GM12878 (cell line): ENCODE data around the gene DMXL1. TPM values are rescaled to one million over a fixed set of nuclear protein-coding genes. Genes with fewer than 3 reads are reported as not detected.

Experiments used
- BRCA1 ChIP-seq: IDR thresholded peaks from 2 replicates; pipeline ENCODE4 v1.6.1; 2011; ENCODE audit warnings: low read depth, low read length, improper control_type of control experiment
- CHD2 ChIP-seq: IDR thresholded peaks from 2 replicates; pipeline ENCODE4 v1.6.1; 2011; ENCODE audit warnings: low read depth, low read length, improper control_type of control experiment, borderline replicate concordance
- GABPA ChIP-seq: IDR thresholded peaks from 2 replicates; pipeline ENCODE4 v1.6.1; 2014; ENCODE audit warnings: antibody characterized with exemption, low read depth, mild to moderate bottlenecking, inconsistent platforms
- IKZF2 ChIP-seq, 2 experiments: fragments of 450-650 bp; IDR thresholded peaks; 2 replicates each; pipeline ENCODE4 v1.6.1; 2017; ENCODE audit warnings: mild to moderate bottlenecking in 2 of 2, moderate library complexity in 2 of 2
- MXI1 ChIP-seq: fragments of 150-350 bp; IDR thresholded peaks from 2 replicates; pipeline ENCODE4 v1.6.1; 2011; ENCODE audit warnings: low read depth, mild to moderate bottlenecking, inconsistent platforms, low read length, improper control_type of control experiment
- NFYA ChIP-seq: IDR thresholded peaks from 2 replicates; pipeline ENCODE4 v1.6.1; 2011; ENCODE audit warnings: low read depth, mild to moderate bottlenecking, low read length, improper control_type of control experiment, borderline replicate concordance
- SREBF2 ChIP-seq: IDR thresholded peaks from 2 replicates; pipeline ENCODE4 v1.6.1; 2012; ENCODE audit warnings: mild to moderate bottlenecking, low read length
- TAF1 ChIP-seq: IDR thresholded peaks from 2 replicates; pipeline ENCODE4 v1.6.1; 2011; ENCODE audit warnings: mild to moderate bottlenecking, low read depth, low read length, borderline replicate concordance
- polyA plus RNA-seq, 11 experiments: library from polyadenylated mRNA; depleted of rRNA in 4 of 11; unstranded in 6 of 11; stranded (reverse) in 5 of 11; fragments of >200 nt; fragmentation: Nextera tagmentation in 4 of 11; fragmentation: Illumina TruSeq in 1 of 11; extraction: Ambion mirVana in 4 of 11; extraction: Trizol in 1 of 11; gene quantifications; 1 replicate in 1 of 11; 2 replicates in 10 of 11; pipeline versions ENCODE4 v1.2.1 to v1.2.3, GENCODE V29; 2011 to 2016; ENCODE audit warnings: inconsistent platforms in 2 of 11, missing spikeins in 2 of 11, low read depth in 1 of 11
- total RNA-seq, 4 experiments: library from RNA; depleted of rRNA in 3 of 4; stranded (reverse); fragments of >200 nt in 3 of 4; fragmentation: Illumina TruSeq in 1 of 4; extraction: Trizol in 1 of 4; gene quantifications; 2 replicates each; pipeline versions ENCODE4 v1.2.1 to v1.2.3, GENCODE V29; 2013 to 2021
- TF ChIP-seq, protein P1 (sequence below): fragments of 450-650 bp; IDR thresholded peaks from 2 replicates; pipeline ENCODE4 v1.6.1; 2017; ENCODE audit warnings: mild to moderate bottlenecking, moderate library complexity
- TF ChIP-seq, protein P2 (sequence below): IDR thresholded peaks from 2 replicates; pipeline ENCODE4 v1.6.1; 2012; ENCODE audit warnings: mild to moderate bottlenecking, low read depth, low read length
- TF ChIP-seq, protein P3 (sequence below): IDR thresholded peaks from 2 replicates; pipeline ENCODE4 v1.6.1; 2012; ENCODE audit warnings: low read depth, low read length, improper control_type of control experiment
- TF ChIP-seq, protein P4 (sequence below): fragments of 150-350 bp; IDR thresholded peaks from 2 replicates; pipeline ENCODE4 v1.6.1; 2016; ENCODE audit warnings: low read depth, low read length
- TF ChIP-seq, protein P5 (sequence below): fragments of 450-650 bp; conservative IDR thresholded peaks from 2 replicates; pipeline ENCODE4 v1.6.1; 2017; ENCODE audit warnings: mild to moderate bottlenecking, moderate library complexity

DMXL1 gene
- total and polyA plus RNA-seq, 10 of the 15 experiments (the other 5 are each of a cell fraction or from before 2014, with no cell fraction given) = 9.1 to 67.7 (median 34.1) TPM

DNA sequence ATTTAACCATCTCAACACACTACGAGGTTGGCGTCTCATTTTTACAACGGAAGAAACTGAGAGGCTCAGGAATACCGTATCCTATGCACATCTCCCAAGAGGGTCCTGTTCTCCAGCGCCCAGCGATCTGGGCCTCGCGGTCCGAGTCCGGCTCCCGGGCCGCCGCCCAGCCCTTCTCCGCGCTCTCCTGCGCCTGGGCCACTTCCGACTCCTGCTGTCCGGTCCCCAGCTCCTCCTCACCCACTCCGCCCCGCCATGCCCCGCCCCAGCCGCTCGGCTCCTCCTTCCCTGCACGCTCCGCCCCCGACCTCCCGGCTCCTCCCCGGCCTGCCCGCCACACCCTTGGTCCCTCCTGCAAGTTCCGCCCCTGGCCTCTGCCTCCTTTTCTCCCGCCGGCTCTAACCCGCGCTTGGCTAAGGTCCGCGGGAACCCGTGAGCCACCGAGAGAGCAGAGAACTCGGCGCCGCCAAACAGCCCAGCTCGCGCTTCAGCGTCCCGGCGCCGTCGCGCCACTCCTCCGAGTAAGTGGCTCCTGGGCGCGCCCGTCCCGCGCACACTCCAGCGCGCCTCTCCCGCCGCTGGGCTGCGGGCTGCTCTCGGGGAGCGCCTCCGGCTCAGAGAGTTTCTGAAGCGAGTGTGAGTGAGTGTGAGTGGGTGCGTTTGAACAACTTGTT is 197.6 kb downstream of the DMXL1 start (continued):
- TF ChIP-seq NFYA (no peak), MXI1 (peak; percentile 71), SREBF2 (0 out of 2 replicates have a peak, but pooled peaks have one; percentile 15), IKZF2 (IDR thresholded peaks at IDR 0.05) (peak in 1 of 2 experiments; percentile 5; a peak in 1 of 4 replicates), GABPA (no peak), TAF1 (peak; percentile 67; the same call in 1 of the 2 replicates), CHD2 (no peak; the same call in 1 of the 2 replicates), BRCA1 (no peak)
- TF ChIP-seq, protein P1, sequence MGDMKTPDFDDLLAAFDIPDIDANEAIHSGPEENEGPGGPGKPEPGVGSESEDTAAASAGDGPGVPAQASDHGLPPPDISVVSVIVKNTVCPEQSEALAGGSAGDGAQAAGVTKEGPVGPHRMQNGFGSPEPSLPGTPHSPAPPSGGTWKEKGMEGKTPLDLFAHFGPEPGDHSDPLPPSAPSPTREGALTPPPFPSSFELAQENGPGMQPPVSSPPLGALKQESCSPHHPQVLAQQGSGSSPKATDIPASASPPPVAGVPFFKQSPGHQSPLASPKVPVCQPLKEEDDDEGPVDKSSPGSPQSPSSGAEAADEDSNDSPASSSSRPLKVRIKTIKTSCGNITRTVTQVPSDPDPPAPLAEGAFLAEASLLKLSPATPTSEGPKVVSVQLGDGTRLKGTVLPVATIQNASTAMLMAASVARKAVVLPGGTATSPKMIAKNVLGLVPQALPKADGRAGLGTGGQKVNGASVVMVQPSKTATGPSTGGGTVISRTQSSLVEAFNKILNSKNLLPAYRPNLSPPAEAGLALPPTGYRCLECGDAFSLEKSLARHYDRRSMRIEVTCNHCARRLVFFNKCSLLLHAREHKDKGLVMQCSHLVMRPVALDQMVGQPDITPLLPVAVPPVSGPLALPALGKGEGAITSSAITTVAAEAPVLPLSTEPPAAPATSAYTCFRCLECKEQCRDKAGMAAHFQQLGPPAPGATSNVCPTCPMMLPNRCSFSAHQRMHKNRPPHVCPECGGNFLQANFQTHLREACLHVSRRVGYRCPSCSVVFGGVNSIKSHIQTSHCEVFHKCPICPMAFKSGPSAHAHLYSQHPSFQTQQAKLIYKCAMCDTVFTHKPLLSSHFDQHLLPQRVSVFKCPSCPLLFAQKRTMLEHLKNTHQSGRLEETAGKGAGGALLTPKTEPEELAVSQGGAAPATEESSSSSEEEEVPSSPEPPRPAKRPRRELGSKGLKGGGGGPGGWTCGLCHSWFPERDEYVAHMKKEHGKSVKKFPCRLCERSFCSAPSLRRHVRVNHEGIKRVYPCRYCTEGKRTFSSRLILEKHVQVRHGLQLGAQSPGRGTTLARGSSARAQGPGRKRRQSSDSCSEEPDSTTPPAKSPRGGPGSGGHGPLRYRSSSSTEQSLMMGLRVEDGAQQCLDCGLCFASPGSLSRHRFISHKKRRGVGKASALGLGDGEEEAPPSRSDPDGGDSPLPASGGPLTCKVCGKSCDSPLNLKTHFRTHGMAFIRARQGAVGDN = peak; percentile 50
- TF ChIP-seq, protein P2, sequence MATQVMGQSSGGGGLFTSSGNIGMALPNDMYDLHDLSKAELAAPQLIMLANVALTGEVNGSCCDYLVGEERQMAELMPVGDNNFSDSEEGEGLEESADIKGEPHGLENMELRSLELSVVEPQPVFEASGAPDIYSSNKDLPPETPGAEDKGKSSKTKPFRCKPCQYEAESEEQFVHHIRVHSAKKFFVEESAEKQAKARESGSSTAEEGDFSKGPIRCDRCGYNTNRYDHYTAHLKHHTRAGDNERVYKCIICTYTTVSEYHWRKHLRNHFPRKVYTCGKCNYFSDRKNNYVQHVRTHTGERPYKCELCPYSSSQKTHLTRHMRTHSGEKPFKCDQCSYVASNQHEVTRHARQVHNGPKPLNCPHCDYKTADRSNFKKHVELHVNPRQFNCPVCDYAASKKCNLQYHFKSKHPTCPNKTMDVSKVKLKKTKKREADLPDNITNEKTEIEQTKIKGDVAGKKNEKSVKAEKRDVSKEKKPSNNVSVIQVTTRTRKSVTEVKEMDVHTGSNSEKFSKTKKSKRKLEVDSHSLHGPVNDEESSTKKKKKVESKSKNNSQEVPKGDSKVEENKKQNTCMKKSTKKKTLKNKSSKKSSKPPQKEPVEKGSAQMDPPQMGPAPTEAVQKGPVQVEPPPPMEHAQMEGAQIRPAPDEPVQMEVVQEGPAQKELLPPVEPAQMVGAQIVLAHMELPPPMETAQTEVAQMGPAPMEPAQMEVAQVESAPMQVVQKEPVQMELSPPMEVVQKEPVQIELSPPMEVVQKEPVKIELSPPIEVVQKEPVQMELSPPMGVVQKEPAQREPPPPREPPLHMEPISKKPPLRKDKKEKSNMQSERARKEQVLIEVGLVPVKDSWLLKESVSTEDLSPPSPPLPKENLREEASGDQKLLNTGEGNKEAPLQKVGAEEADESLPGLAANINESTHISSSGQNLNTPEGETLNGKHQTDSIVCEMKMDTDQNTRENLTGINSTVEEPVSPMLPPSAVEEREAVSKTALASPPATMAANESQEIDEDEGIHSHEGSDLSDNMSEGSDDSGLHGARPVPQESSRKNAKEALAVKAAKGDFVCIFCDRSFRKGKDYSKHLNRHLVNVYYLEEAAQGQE = 0 out of 2 replicates have a peak, but pooled peaks have one; percentile 8
- TF ChIP-seq, protein P3, sequence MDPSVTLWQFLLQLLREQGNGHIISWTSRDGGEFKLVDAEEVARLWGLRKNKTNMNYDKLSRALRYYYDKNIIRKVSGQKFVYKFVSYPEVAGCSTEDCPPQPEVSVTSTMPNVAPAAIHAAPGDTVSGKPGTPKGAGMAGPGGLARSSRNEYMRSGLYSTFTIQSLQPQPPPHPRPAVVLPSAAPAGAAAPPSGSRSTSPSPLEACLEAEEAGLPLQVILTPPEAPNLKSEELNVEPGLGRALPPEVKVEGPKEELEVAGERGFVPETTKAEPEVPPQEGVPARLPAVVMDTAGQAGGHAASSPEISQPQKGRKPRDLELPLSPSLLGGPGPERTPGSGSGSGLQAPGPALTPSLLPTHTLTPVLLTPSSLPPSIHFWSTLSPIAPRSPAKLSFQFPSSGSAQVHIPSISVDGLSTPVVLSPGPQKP = no peak
- TF ChIP-seq, protein P4, sequence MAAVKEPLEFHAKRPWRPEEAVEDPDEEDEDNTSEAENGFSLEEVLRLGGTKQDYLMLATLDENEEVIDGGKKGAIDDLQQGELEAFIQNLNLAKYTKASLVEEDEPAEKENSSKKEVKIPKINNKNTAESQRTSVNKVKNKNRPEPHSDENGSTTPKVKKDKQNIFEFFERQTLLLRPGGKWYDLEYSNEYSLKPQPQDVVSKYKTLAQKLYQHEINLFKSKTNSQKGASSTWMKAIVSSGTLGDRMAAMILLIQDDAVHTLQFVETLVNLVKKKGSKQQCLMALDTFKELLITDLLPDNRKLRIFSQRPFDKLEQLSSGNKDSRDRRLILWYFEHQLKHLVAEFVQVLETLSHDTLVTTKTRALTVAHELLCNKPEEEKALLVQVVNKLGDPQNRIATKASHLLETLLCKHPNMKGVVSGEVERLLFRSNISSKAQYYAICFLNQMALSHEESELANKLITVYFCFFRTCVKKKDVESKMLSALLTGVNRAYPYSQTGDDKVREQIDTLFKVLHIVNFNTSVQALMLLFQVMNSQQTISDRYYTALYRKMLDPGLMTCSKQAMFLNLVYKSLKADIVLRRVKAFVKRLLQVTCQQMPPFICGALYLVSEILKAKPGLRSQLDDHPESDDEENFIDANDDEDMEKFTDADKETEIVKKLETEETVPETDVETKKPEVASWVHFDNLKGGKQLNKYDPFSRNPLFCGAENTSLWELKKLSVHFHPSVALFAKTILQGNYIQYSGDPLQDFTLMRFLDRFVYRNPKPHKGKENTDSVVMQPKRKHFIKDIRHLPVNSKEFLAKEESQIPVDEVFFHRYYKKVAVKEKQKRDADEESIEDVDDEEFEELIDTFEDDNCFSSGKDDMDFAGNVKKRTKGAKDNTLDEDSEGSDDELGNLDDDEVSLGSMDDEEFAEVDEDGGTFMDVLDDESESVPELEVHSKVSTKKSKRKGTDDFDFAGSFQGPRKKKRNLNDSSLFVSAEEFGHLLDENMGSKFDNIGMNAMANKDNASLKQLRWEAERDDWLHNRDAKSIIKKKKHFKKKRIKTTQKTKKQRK = no peak
- TF ChIP-seq, protein P5, sequence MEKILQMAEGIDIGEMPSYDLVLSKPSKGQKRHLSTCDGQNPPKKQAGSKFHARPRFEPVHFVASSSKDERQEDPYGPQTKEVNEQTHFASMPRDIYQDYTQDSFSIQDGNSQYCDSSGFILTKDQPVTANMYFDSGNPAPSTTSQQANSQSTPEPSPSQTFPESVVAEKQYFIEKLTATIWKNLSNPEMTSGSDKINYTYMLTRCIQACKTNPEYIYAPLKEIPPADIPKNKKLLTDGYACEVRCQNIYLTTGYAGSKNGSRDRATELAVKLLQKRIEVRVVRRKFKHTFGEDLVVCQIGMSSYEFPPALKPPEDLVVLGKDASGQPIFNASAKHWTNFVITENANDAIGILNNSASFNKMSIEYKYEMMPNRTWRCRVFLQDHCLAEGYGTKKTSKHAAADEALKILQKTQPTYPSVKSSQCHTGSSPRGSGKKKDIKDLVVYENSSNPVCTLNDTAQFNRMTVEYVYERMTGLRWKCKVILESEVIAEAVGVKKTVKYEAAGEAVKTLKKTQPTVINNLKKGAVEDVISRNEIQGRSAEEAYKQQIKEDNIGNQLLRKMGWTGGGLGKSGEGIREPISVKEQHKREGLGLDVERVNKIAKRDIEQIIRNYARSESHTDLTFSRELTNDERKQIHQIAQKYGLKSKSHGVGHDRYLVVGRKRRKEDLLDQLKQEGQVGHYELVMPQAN = peak; percentile 58
